ENCODE measurements around the gene ADAD2.

The ADAD2 gene

DNA sequence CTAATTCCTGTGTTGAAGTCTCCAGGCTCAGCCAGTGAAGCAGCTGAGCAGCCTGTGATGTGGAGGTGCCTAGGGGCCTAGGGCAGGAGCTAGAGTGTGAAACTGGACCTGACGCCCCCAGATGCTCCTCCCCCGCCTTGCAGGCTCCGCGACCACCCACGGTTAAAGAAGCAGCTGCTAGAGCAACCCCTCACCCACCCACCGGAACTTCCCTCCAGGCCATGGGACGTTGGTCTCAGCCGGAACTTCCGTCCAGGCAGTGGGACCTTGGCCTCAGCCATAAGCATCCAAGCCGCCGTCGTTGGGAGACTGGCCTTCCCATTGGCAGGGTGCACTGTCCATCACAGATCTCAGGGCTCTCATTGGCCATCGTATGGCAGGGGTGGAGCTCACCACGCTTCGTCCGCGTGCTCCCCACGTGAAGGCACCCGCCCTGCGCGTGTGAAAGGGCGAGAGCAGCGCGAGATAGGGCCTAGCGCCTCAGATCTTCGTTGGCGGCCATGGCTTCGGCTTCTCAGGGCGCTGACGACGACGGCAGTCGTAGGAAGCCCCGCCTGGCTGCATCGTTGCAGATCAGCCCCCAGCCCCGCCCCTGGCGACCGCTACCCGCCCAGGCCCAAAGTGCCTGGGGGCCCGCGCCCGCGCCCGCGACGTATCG, at the start of gene ADAD2:
Gene ADAD2 (plus strand): TSS at position 427 of the 658 bp plus-strand sequence. CDS start 74 bp downstream, at position 501.
- POLR2A ChIA-PET: no interaction called here
- CTCF ChIA-PET: interaction anchor here (0.6 kb wide), 2 partner anchors 11 to 58 kb away, joined by 4 read pairs; no protein-coding TSS in a partner anchor
- no peaks in the 10 kb centered on the region for H3K9me3 ChIP-seq (ENCODE audit: control insufficient read depth, insufficient read depth, low read depth, low read length)

DNA sequence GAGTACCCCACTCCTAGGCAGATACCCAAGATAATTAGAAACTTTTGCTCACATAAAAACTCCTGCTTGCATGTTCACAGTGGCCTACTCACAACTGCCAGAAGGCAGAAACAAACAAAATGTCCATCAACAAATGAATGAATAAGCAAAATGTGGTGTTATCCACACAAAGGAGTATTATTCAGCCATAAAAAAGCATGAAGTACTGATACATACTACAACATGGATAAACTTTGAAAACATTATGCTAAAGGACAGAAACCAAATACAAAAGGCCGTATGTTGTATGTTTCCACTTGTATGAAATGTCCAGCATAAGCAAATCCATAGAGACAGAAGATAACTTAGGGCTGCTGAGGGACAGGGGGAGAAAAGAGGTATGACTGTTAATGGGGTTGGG, 47.9 kb upstream of the ADAD2 start:
- H3K27ac ChIP-seq (ENCODE audit: extremely low read depth, low read depth, low read length): no peak overlapping the region
- H3K9me3 ChIP-seq (ENCODE audit: control insufficient read depth, insufficient read depth, low read depth, low read length): no peaks in the 10 kb centered on the region
- peak; percentile 87 for TF ChIP-seq ZNF146 (tag by site-specific recombination; IDR thresholded peaks at IDR 0.05)
- no peak for TF ChIP-seq ZNF335 (tag by site-specific recombination; conservative IDR thresholded peaks at IDR 0.05)
- CTCF ChIA-PET: interaction anchor here (1.4 kb wide), 1 partner anchor 78 kb away, joined by 4 read pairs; no protein-coding TSS in a partner anchor
- POLR2A ChIA-PET: no interaction called here
- H3K4me3 ChIP-seq (ENCODE audit: low read depth, low read length): no peak overlapping the region
- H3K36me3 ChIP-seq (ENCODE audit: control insufficient read depth in 2 of 2, insufficient read depth in 1 of 2, low read length in 2 of 2): no peaks in the 10 kb centered on the region
- peaks cover 7% of the 10 kb centered on the region; the same call in 1 of the 2 replicates for H3K4me1 ChIP-seq (ENCODE audit: control insufficient read depth, insufficient read depth, low read length)

More for the DNA sequence above, at the start of gene ADAD2:
- Histone ChIP-seq H3K36me3 (ENCODE audit: control insufficient read depth in 2 of 2, insufficient read depth in 1 of 2, low read length in 2 of 2) (no peaks in the 10 kb centered on the region), H3K27ac (ENCODE audit: extremely low read depth, low read depth, low read length) (no peak within 1 kb of the TSS), H3K4me3 (ENCODE audit: low read depth, low read length) (no peak within 1 kb of the TSS), H3K4me1 (ENCODE audit: control insufficient read depth, insufficient read depth, low read length) (no peaks in the 10 kb centered on the region)
- TF ChIP-seq ZNF596 (tag by site-specific recombination; IDR thresholded peaks at IDR 0.05) (no peak), BCL11A (tag by site-specific recombination; IDR thresholded peaks at IDR 0.05; ENCODE audit: low read depth) (no peak), IKZF3 (tag by site-specific recombination; IDR thresholded peaks at IDR 0.05) (no peak), ZFP37 (tag by site-specific recombination; IDR thresholded peaks at IDR 0.05) (no peak), EGR2 (tag by site-specific recombination; IDR thresholded peaks at IDR 0.05; ENCODE audit: low read depth) (peak; percentile 50), ZFHX2 (tag by site-specific recombination; conservative IDR thresholded peaks at IDR 0.05) (peak; percentile 43), SP2 (tag by site-specific recombination; IDR thresholded peaks at IDR 0.05) (0 out of 2 replicates have a peak, but pooled peaks have one; percentile 8), KLF16 (tag by site-specific recombination; IDR thresholded peaks at IDR 0.05) (no peak), ZNF138 (tag by site-specific recombination; IDR thresholded peaks at IDR 0.05; ENCODE audit: borderline replicate concordance) (no peak), ZSCAN23 (tag by site-specific recombination; IDR thresholded peaks at IDR 0.05) (no peak)
- TF ChIP-seq, protein P1, sequence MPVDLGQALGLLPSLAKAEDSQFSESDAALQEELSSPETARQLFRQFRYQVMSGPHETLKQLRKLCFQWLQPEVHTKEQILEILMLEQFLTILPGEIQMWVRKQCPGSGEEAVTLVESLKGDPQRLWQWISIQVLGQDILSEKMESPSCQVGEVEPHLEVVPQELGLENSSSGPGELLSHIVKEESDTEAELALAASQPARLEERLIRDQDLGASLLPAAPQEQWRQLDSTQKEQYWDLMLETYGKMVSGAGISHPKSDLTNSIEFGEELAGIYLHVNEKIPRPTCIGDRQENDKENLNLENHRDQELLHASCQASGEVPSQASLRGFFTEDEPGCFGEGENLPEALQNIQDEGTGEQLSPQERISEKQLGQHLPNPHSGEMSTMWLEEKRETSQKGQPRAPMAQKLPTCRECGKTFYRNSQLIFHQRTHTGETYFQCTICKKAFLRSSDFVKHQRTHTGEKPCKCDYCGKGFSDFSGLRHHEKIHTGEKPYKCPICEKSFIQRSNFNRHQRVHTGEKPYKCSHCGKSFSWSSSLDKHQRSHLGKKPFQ (tag by site-specific recombination; IDR thresholded peaks at IDR 0.05): no peak

DNA sequence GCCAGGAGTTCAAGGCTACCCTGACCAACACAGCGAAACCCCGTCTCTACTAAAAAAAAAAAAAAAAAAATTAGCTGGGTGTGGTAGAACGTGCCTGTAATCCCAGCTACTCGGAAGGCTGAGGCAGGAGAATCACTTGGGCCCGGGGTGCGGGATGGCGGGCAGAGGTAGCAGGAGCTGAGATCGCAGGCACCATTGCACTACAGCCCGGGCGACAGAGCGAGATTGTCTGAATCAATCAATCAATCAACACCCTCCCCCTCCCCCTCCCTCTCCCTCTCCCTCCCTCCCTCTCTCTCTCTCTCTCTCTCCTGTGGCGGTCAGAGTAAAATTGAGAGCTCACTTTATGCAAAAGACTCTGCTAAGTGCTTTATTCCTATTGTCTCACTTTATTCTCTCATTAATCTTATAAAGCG, 47.2 kb upstream of the ADAD2 start:
- no peak for TF ChIP-seq WT1 (tag by site-specific recombination; IDR thresholded peaks at IDR 0.05)
- TF ChIP-seq ZNF423 (tag by site-specific recombination; IDR thresholded peaks at IDR 0.05): no peak
- TF ChIP-seq, protein P2, sequence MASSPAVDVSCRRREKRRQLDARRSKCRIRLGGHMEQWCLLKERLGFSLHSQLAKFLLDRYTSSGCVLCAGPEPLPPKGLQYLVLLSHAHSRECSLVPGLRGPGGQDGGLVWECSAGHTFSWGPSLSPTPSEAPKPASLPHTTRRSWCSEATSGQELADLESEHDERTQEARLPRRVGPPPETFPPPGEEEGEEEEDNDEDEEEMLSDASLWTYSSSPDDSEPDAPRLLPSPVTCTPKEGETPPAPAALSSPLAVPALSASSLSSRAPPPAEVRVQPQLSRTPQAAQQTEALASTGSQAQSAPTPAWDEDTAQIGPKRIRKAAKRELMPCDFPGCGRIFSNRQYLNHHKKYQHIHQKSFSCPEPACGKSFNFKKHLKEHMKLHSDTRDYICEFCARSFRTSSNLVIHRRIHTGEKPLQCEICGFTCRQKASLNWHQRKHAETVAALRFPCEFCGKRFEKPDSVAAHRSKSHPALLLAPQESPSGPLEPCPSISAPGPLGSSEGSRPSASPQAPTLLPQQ (tag by site-specific recombination; IDR thresholded peaks at IDR 0.05): no peak
- no peak for TF ChIP-seq ZNF266 (tag by site-specific recombination; IDR thresholded peaks at IDR 0.05; ENCODE audit: low read depth)
- TF ChIP-seq ZNF398 (tag by site-specific recombination; IDR thresholded peaks at IDR 0.05): peak; percentile 27; the same call in 1 of the 2 replicates
- H3K4me1 ChIP-seq (ENCODE audit: control insufficient read depth, insufficient read depth, low read length): peaks cover 4% of the 10 kb centered on the region; the same call in 1 of the 2 replicates
- ChIA-PET POLR2A (interaction anchor here (0.9 to 2.7 kb wide), 2 partner anchors 27 to 33 kb away, joined by 5 to 23 read pairs; partner anchors contain the start of gene MBTPS1), CTCF (interaction anchor here (0.7 to 1.4 kb wide), 2 partner anchors 60 to 78 kb away, joined by 3 to 4 read pairs; no protein-coding TSS in a partner anchor)
- H3K36me3 ChIP-seq (ENCODE audit: control insufficient read depth in 2 of 2, insufficient read depth in 1 of 2, low read length in 2 of 2): no peaks in the 10 kb centered on the region
- H3K9me3 ChIP-seq (ENCODE audit: control insufficient read depth, insufficient read depth, low read depth, low read length): no peaks in the 10 kb centered on the region
- peak overlapping the region; percentile 77 for H3K4me3 ChIP-seq (ENCODE audit: low read depth, low read length)
- no peak overlapping the region for H3K27ac ChIP-seq (ENCODE audit: extremely low read depth, low read depth, low read length)

Measured in HEK293 (cell line).